ENCODE data around the gene PITPNM1.
"Not testable (repeated sequence)": the region's sequence is repeated elsewhere in the genome, so short reads cannot be mapped to it uniquely, and the experiment has no call there.

PITPNM1 gene

GRCh38 chr11:67504950-67505581, at the start of gene PITPNM1:
Gene PITPNM1 (minus strand): TSS chr11:67505363. CDS start chr11:67504180, 1,183 bp downstream.
- peak; percentile 29 for DNase-seq (ENCODE audit: low read depth)
- TF ChIP-seq CTCF (conservative IDR thresholded peaks at IDR 0.05; ENCODE audit: low read length): no peak
- H3K4me3 ChIP-seq (ENCODE audit: low read length): peak within 1 kb of the TSS; percentile 76

GRCh38 chr11:67551697-67552096, 46.5 kb upstream of the PITPNM1 start:
- not testable (repeated sequence) for DNase-seq (ENCODE audit: low read depth); H3K4me3 ChIP-seq (ENCODE audit: low read length)

- TF ChIP-seq CTCF (conservative IDR thresholded peaks at IDR 0.05; ENCODE audit: low read length): no peak
- no peak for DNase-seq (ENCODE audit: low read depth)
- no peak overlapping the region for H3K4me3 ChIP-seq (ENCODE audit: low read length)
These were observed 46.0 kb upstream of the PITPNM1 start for GRCh38 chr11:67551127-67551526.

GRCh38 chr11:67548555-67549110, 43.5 kb upstream of the PITPNM1 start:
- TF ChIP-seq CTCF (conservative IDR thresholded peaks at IDR 0.05; ENCODE audit: low read length): no peak
- no peak overlapping the region for H3K4me3 ChIP-seq (ENCODE audit: low read length)
- no peak for DNase-seq (ENCODE audit: low read depth)

- H3K4me3 ChIP-seq (ENCODE audit: low read length): not testable (repeated sequence)
These were observed 42.9 kb upstream of the PITPNM1 start for GRCh38 chr11:67548112-67548511.

GRCh38 chr11:67545280-67545679, 40.1 kb upstream of the PITPNM1 start:
- no peak overlapping the region for H3K4me3 ChIP-seq (ENCODE audit: low read length)

More at GRCh38 chr11:67548112-67548511, 42.9 kb upstream of the PITPNM1 start:
- not testable (repeated sequence) for DNase-seq (ENCODE audit: low read depth)

GRCh38 chr11:67544616-67545242, 39.6 kb upstream of the PITPNM1 start:
- TF ChIP-seq CTCF (conservative IDR thresholded peaks at IDR 0.05; ENCODE audit: low read length): no peak
- H3K4me3 ChIP-seq (ENCODE audit: low read length): no peak overlapping the region
- DNase-seq (ENCODE audit: low read depth): no peak

More at GRCh38 chr11:67545280-67545679, 40.1 kb upstream of the PITPNM1 start:
- no peak for DNase-seq (ENCODE audit: low read depth)
- TF ChIP-seq CTCF (conservative IDR thresholded peaks at IDR 0.05; ENCODE audit: low read length): no peak

- H3K4me3 ChIP-seq (ENCODE audit: low read length): no peak overlapping the region
- TF ChIP-seq CTCF (conservative IDR thresholded peaks at IDR 0.05; ENCODE audit: low read length): no peak
- DNase-seq (ENCODE audit: low read depth): no peak
These were observed 38.4 kb upstream of the PITPNM1 start for GRCh38 chr11:67543585-67543984.
